HG02642 (cell line): ENCODE results near the gene LMTK2.
A peak's percentile ranks its signal among the peaks of the same experiment; 100 is the strongest.

Source experiments
- ATAC-seq: cut with Tn5 transposase; IDR thresholded peaks from one replicate; pipeline ENCODE4 v1.9.1; 2021; ENCODE audit warnings: mild to moderate bottlenecking; ENCODE audit not compliant: unreplicated experiment, poor library complexity

Gene LMTK2

GRCh38 chr7:98106647-98107312 lies at the start of gene LMTK2:
Gene LMTK2 (plus strand): TSS chr7:98106862. CDS start chr7:98107178, 316 bp downstream.
- peak; percentile 100 for ATAC-seq

GRCh38 chr7:98057157-98057556 lies 49.5 kb upstream of the LMTK2 start:
- ATAC-seq: no peak

GRCh38 chr7:98058186-98058585 lies 48.5 kb upstream of the LMTK2 start:
- ATAC-seq: no peak

DNA sequence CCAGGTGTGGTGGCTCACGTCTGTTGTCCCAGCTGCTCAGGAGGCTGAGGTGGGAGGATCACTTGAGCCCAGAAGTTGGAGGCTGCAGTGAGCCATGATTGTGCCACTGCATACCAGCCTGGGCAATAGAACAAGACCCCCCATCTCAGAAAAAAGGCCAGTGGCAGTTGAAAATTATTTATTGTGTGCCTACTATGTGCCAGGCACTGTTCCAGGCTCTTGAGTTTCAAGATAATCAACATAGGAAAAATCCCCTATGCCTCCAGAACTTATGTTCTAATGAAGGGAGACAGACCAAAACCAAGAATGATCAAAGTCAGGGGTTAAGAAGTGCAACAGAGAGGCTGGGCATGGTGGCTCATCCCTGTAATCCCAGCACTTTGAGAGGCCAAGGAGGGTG lies 42.4 kb upstream of the LMTK2 start:
- no peak for ATAC-seq

GRCh38 chr7:98066208-98066607 lies 40.5 kb upstream of the LMTK2 start:
- no peak for ATAC-seq

DNA sequence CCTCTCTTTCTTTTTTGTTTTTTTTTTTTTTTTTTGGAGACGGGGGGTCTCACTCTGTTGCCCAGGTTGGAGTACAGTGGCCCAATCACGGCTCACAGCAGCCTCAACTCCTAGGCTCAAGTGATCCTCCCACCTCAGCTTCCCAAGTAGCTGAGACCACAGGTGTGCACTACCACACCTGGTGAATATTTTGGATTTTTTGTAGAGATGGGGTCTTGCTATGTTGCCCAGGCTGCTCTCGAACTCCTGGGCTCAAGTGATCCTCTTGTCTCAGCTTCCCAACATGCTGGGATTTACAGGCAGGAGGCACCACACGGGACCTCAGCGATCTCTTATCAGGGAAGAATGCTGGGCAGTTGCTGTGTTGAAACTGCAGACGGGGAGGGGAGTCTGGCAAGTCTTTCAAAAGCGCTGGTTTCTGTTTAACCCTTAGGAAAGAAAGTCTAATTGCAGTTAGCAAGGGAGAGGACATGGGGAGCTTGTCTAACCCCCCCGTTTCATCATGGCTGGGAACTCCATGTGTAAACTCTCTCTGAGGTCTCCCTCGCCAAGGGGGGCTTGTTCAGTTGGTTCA lies 39.6 kb upstream of the LMTK2 start:
- no peak for ATAC-seq

GRCh38 chr7:98073047-98073446 lies 33.6 kb upstream of the LMTK2 start:
- ATAC-seq: no peak

GRCh38 chr7:98075801-98076200 lies 30.9 kb upstream of the LMTK2 start:
- no peak for ATAC-seq

DNA sequence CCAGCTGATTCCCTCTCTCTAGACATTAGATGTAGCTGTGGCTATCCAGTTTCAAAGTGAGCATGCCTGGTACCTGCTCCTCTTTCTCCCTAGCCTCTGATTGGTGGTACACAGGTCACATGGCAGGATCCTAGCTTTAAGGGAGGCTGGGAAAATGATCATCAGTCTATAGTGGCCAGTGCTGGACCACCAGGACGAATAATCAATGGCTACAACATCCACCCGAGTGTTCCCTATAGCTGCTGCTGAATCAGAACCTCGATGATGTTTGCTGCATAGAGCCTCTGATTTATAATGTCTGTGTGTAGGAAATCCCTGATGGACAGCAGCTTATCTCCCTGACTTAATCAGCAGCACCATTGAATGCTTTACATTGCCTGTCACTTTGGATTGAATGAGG lies 28.9 kb upstream of the LMTK2 start:
- ATAC-seq: no peak

DNA sequence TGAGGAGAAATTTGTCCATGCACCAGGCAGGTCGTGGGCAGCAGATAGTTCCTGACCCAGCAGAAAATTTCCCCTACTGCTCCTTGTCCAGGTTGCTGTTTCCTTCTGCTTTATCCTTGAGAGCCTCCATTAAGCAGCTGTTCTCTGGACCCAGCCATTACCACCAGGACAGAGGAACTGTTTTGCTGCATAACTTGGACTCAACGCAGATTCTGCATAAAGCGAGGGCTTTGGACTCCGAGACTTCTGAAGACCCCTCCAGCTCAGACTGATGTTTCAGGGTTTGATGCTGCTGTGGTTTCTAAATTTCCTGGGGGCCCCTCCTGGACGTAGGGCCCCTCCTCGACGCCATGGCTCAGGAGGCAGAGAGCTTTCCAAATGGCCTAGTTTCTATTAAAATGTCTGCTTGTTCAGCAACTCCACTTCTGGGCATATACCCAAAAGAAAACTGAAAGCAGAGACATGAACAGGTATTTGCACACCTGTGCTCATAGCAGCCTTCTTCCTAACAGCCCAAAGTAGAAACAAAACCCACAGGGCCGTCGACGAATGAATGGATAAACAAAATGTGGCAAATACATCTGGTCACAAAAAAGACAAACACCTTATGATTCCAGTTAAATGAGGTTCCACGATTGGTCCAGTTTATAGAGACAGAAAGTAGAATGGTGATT lies 28.3 kb upstream of the LMTK2 start:
- no peak for ATAC-seq

DNA sequence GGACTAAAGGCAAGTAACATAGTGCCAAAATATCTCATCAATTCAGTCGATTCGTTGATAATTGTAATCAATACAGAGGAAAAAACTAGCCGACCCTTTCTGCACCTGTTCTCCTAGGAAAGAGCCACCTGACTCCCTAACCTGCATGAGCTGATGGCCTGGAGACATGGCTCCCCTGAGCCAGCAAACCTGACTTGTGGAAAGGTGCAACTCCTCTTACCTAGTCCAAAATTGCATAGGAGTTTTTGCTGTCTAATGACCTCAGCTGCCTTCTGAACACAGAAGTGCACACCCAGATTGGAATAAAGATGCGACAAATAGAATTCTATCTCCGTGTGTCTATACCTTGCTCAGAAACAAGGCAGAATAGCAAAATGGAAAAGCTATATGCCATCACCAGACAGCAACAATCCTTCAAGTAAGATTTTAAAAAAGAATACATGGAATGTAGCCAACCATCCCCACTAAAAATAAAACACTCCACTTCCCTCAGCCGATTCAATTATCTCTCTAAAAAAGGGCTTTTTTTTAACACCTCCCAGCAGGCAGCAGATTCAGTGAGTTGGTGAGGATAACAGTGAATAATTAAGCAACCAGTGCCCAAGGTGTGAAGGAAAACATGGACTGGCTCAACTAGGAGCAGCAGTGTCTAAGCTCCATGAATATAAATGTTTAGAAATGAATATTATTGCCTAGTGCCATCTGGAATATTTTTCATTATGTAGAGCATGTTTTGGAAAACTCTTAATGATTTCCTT lies 26.6 kb upstream of the LMTK2 start:
- no peak for ATAC-seq

- no peak for ATAC-seq
These were observed 25.3 kb upstream of the LMTK2 start for GRCh38 chr7:98081319-98081718.

GRCh38 chr7:98084631-98085030 lies 22.0 kb upstream of the LMTK2 start:
- no peak for ATAC-seq

GRCh38 chr7:98085674-98086073 lies 21.0 kb upstream of the LMTK2 start:
- no peak for ATAC-seq

- no peak for ATAC-seq
These were observed 20.4 kb upstream of the LMTK2 start for GRCh38 chr7:98086281-98086718.

- ATAC-seq: no peak
These were observed 18.6 kb upstream of the LMTK2 start for GRCh38 chr7:98088109-98088508.

GRCh38 chr7:98090116-98090515 lies 16.5 kb upstream of the LMTK2 start:
- no peak for ATAC-seq

DNA sequence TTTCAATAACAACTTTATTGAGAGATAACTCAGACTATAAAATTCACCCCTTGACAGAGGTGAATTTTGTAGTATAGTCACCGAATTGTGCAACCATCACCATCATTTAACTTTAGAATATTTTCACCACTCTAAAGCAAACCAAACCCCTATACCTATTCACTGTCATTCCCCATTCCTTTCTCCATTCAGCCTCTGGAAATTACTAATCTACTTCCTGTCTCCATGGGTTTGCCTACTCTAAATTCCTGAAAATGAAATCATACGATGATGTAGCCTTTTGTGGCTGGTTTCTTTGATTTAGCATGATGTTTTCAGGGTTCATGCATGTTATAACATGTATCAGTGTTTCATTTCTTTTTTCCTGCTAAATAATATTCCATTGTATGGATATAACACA lies 15.6 kb upstream of the LMTK2 start:
- no peak for ATAC-seq

- no peak for ATAC-seq
These were observed 15.1 kb upstream of the LMTK2 start for GRCh38 chr7:98091523-98091922.

GRCh38 chr7:98097042-98097645 lies 9.5 kb upstream of the LMTK2 start:
- no peak for ATAC-seq

DNA sequence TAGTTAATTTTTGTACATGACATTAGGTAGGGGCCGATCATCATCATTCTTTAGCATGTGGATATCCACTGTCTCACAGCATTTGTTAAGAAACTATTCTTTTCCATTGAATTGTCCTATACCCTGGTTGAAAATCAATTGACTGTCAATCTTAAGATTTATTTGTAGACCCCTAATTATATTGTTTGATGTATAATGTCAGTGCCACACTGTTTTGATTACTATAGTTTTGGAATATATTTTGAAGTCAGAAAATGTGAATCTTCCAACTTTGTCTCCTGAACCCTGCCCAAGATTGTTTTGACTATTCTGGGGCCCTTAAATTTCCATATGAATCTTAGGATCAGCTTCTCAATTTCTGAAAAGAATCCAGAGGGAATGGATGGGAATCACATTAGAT lies 6.6 kb upstream of the LMTK2 start:
- no peak for ATAC-seq
